Hepatocyte (in vitro differentiated cells): Measurements from ENCODE around the gene GPR156.

ENCODE experiments used
- EZH2 ChIP-seq: fragments of 200-600 bp; sonication (generic); IDR thresholded peaks from 2 replicates; pipeline ENCODE4 v1.6.1; 2016; ENCODE audit warnings: antibody characterized with exemption, mild to moderate bottlenecking, borderline replicate concordance
- EZH2phosphoT487 ChIP-seq: fragments of 200-600 bp; sonication (generic); IDR thresholded peaks from one replicate; pipeline ENCODE4 v1.6.1; 2018; ENCODE audit warnings: antibody characterized with exemption, mild to moderate bottlenecking, low read depth, moderate library complexity; ENCODE audit not compliant: unreplicated experiment, severe bottlenecking
- TF ChIP-seq, protein P1 (sequence below): fragments of 200-600 bp; sonication (generic); IDR thresholded peaks from 2 replicates; pipeline ENCODE4 v1.5.1; 2016; ENCODE audit warnings: antibody characterized with exemption, mild to moderate bottlenecking; ENCODE audit not compliant: poor library complexity

DNA sequence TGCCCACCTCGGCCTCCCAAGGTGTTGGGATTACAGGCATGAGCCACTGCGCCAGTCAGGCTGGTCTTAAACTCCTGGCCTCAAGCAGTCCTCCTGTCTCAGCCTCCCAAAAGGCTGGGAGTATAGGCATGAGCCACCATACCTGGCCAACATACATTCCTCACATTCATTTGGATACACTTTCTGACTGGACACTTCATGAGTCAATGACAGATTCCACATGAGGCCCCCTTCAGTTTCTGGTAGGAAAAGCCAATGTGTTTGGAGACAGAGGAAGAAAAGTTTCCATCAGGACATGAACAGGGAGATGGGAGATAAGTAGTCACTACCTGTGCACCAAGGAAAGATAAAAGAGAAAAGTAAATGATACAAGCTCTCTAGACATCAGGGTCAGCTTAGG lies 141.3 kb downstream of the GPR156 start:
- TF ChIP-seq, protein P1, sequence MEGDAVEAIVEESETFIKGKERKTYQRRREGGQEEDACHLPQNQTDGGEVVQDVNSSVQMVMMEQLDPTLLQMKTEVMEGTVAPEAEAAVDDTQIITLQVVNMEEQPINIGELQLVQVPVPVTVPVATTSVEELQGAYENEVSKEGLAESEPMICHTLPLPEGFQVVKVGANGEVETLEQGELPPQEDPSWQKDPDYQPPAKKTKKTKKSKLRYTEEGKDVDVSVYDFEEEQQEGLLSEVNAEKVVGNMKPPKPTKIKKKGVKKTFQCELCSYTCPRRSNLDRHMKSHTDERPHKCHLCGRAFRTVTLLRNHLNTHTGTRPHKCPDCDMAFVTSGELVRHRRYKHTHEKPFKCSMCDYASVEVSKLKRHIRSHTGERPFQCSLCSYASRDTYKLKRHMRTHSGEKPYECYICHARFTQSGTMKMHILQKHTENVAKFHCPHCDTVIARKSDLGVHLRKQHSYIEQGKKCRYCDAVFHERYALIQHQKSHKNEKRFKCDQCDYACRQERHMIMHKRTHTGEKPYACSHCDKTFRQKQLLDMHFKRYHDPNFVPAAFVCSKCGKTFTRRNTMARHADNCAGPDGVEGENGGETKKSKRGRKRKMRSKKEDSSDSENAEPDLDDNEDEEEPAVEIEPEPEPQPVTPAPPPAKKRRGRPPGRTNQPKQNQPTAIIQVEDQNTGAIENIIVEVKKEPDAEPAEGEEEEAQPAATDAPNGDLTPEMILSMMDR = no peak
- TF ChIP-seq EZH2 (no peak), EZH2phosphoT487 (no peak)
